ENCODE data around the gene CTDSPL.

CTDSPL gene

GRCh38 chr3:37921025-37921424 is 59.3 kb downstream of the CTDSPL start:
- DNase-seq: no peak

- no peak for DNase-seq
Observed at GRCh38 chr3:37922721-37923568, 61.3 kb downstream of the CTDSPL start.

GRCh38 chr3:37923569-37924040 is 61.9 kb downstream of the CTDSPL start:
- DNase-seq: no peak

GRCh38 chr3:37924453-37924852 is 62.8 kb downstream of the CTDSPL start:
- DNase-seq: no peak

- no peak for DNase-seq
Observed at GRCh38 chr3:37925157-37925556, 63.5 kb downstream of the CTDSPL start.

- no peak for DNase-seq
Observed at GRCh38 chr3:37926611-37927010, 64.9 kb downstream of the CTDSPL start.

GRCh38 chr3:37930495-37930894 is 68.8 kb downstream of the CTDSPL start:
- DNase-seq: no peak

GRCh38 chr3:37932505-37932904 is 70.8 kb downstream of the CTDSPL start:
- no peak for DNase-seq

- no peak for DNase-seq
Observed at GRCh38 chr3:37934631-37935289, 73.1 kb downstream of the CTDSPL start.

- no peak for DNase-seq
Observed at GRCh38 chr3:37935290-37935668, 73.6 kb downstream of the CTDSPL start.

GRCh38 chr3:37935756-37936666 is 74.3 kb downstream of the CTDSPL start:
- no peak for DNase-seq

- DNase-seq: no peak
Observed at GRCh38 chr3:37937156-37937555, 75.5 kb downstream of the CTDSPL start.

GRCh38 chr3:37938011-37938410 is 76.3 kb downstream of the CTDSPL start:
- DNase-seq: no peak

- DNase-seq: no peak
Observed at GRCh38 chr3:37940242-37940908, 78.7 kb downstream of the CTDSPL start.

- no peak for DNase-seq
Observed at GRCh38 chr3:37941608-37942508, 80.2 kb downstream of the CTDSPL start.

- DNase-seq: no peak
Observed at GRCh38 chr3:37942646-37943045, 81.0 kb downstream of the CTDSPL start.

GRCh38 chr3:37943126-37943525 is 81.4 kb downstream of the CTDSPL start:
- DNase-seq: no peak

GRCh38 chr3:37943631-37944314 is 82.1 kb downstream of the CTDSPL start:
- DNase-seq: no peak

- no peak for DNase-seq
Observed at GRCh38 chr3:37944391-37944842, 82.7 kb downstream of the CTDSPL start.

GRCh38 chr3:37945156-37945806 is 83.6 kb downstream of the CTDSPL start:
- no peak for DNase-seq
